UCSD-AML1 (cell line): Measurements from ENCODE around the gene SOWAHD.
"Not testable (repeated sequence)": the region's sequence is repeated elsewhere in the genome, so short reads cannot be mapped to it uniquely, and the experiment has no call there.

Experiments
- DNase-seq: peaks from one replicate; lab custom pipeline; 2025; ENCODE audit not compliant: unreplicated experiment; lab: John Stamatoyannopoulos, UW

SOWAHD gene

GRCh38 chrX:119757646-119757978 is 776 bp upstream of the SOWAHD start:
- no peak for DNase-seq

- DNase-seq = peak; percentile 26
Observed at GRCh38 chrX:119758731-119759247, 401 bp downstream of the SOWAHD start.

- DNase-seq = no peak
Observed at GRCh38 chrX:119759248-119759766, 919 bp downstream of the SOWAHD start.

- no peak for DNase-seq
Observed at GRCh38 chrX:119760026-119760877, 1.9 kb downstream of the SOWAHD start.

GRCh38 chrX:119762718-119763117 is 4.3 kb downstream of the SOWAHD start:
- DNase-seq = no peak

GRCh38 chrX:119763181-119763580 is 4.8 kb downstream of the SOWAHD start:
- no peak for DNase-seq

- no peak for DNase-seq
Observed at GRCh38 chrX:119763836-119764387, 5.5 kb downstream of the SOWAHD start.

GRCh38 chrX:119768436-119768835 is 10.0 kb downstream of the SOWAHD start:
- not testable (repeated sequence) for DNase-seq

GRCh38 chrX:119769388-119769787 is 11.0 kb downstream of the SOWAHD start:
- DNase-seq = not testable (repeated sequence)

GRCh38 chrX:119775517-119776238 is 17.3 kb downstream of the SOWAHD start:
- DNase-seq = no peak

- DNase-seq = no peak
Observed at GRCh38 chrX:119778829-119779228, 20.4 kb downstream of the SOWAHD start.

- no peak for DNase-seq
Observed at GRCh38 chrX:119783026-119783425, 24.6 kb downstream of the SOWAHD start.

- DNase-seq = peak; percentile 37
Observed at GRCh38 chrX:119784747-119785446, 26.5 kb downstream of the SOWAHD start.

- DNase-seq = peak; percentile 46
Observed at GRCh38 chrX:119790977-119791436, 32.6 kb downstream of the SOWAHD start.

- DNase-seq = peak; percentile 86
Observed at GRCh38 chrX:119791437-119792231, 33.2 kb downstream of the SOWAHD start, which contains the start of gene RPL39. TSS of gene RPL39 (minus strand) at chrX:119791630. CDS start at chrX:119791576, 54 bp downstream.

- DNase-seq = no peak
Observed at GRCh38 chrX:119801253-119802221, 43.1 kb downstream of the SOWAHD start.

GRCh38 chrX:119802546-119802945 is 44.2 kb downstream of the SOWAHD start:
- DNase-seq = no peak

- not testable (repeated sequence) for DNase-seq
Observed at GRCh38 chrX:119808461-119808860, 50.1 kb downstream of the SOWAHD start.

- no peak for DNase-seq
Observed at GRCh38 chrX:119809185-119809666, 50.8 kb downstream of the SOWAHD start.
